ENCODE results near the gene PARP12. TPM values are rescaled to one million over a fixed set of nuclear protein-coding genes. Genes with fewer than 3 reads are reported as not detected.

Gene PARP12
- total and polyA plus RNA-seq, 2 of the 13 experiments (the other 11 are each of a cell fraction or from before 2014, with no cell fraction given), result 15.5 to 35.2 TPM

- TF ChIP-seq NR0B2 (CRISPR knock-in tag; IDR thresholded peaks at IDR 0.05) (no peak; the same call in 1 of the 2 replicates), SNAI1 (CRISPR knock-in tag; IDR thresholded peaks at IDR 0.05; ENCODE audit: borderline replicate concordance) (peak; percentile 96; the same call in 1 of the 2 replicates), ZBTB10 (CRISPR knock-in tag; IDR thresholded peaks at IDR 0.05; ENCODE audit: borderline replicate concordance) (no peak), ZXDC (CRISPR knock-in tag; IDR thresholded peaks at IDR 0.05) (no peak), ZNF562 (CRISPR knock-in tag; IDR thresholded peaks at IDR 0.05; ENCODE audit: borderline replicate concordance) (no peak), ZNF670 (CRISPR knock-in tag; IDR thresholded peaks at IDR 0.05; ENCODE audit: borderline replicate concordance) (peak; percentile 20; the same call in 1 of the 2 replicates), ZNF205 (CRISPR knock-in tag; IDR thresholded peaks at IDR 0.05) (peak; percentile 75; the same call in 1 of the 2 replicates), ZNF646 (CRISPR knock-in tag; IDR thresholded peaks at IDR 0.05) (no peak), CAMTA2 (CRISPR knock-in tag; IDR thresholded peaks at IDR 0.05; ENCODE audit: borderline replicate concordance) (no peak), ZFX (CRISPR knock-in tag; IDR thresholded peaks at IDR 0.05; ENCODE audit: low read depth) (peak; percentile 68), ZNF557 (CRISPR knock-in tag; IDR thresholded peaks at IDR 0.05) (no peak), ZNF737 (CRISPR knock-in tag; IDR thresholded peaks at IDR 0.05; ENCODE audit: borderline replicate concordance) (no peak), GABPB1 (CRISPR knock-in tag; IDR thresholded peaks at IDR 0.05) (peak; percentile 47; the same call in 1 of the 2 replicates), MAFK (conservative IDR thresholded peaks at IDR 0.05 in 1 of 2, IDR thresholded peaks at IDR 0.05 in 1 of 2; ENCODE audit: low read length in 2 of 2) (no peak), ZFP90 (CRISPR knock-in tag; IDR thresholded peaks at IDR 0.05; ENCODE audit: borderline replicate concordance) (peak; percentile 82; the same call in 1 of the 2 replicates)
Observed at GRCh38 chr7:140049339-140050024, 13.3 kb downstream of the PARP12 start (continued).
